ENCODE results near the gene ELP2.

Gene ELP2

DNA sequence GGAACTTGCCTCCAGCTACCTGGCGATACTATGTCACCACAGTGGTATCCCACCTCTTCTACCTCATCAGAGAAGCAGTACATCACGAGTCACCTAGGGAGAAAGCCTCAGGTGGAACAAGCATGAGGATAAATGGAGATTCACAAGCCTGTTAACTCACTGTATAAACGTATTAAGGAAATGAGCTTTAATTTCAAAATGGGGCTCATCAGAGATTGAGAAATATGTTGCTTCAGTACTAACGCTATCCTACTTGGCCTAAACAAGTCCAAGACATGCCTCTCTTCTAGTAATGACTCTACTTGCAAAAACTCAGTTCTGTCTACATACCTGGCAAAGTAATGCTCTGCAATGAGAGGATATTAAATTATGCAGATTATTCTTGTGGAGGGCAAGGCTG is 4.9 kb upstream of the ELP2 start:
- DNase-seq, result no peak

DNA sequence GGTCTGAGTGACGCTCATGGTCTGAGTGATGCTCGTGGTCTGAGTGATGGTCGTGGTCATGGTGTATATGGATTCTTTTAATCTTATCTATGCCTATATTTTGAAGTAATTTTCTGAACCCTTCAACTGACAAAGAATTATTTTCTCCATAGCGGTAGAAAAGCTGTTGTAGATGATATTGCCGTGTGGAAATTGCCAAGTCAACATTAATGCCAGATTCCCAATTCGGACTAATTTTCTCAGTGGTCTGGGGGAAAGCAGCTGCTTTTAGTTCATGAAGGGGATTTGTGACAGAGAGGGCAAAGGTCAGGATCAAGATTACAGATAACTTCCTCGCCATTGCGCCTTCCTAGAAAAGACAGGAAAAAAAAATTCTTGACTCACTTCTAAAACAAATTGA is 3.0 kb upstream of the ELP2 start:
- DNase-seq, result no peak

DNA sequence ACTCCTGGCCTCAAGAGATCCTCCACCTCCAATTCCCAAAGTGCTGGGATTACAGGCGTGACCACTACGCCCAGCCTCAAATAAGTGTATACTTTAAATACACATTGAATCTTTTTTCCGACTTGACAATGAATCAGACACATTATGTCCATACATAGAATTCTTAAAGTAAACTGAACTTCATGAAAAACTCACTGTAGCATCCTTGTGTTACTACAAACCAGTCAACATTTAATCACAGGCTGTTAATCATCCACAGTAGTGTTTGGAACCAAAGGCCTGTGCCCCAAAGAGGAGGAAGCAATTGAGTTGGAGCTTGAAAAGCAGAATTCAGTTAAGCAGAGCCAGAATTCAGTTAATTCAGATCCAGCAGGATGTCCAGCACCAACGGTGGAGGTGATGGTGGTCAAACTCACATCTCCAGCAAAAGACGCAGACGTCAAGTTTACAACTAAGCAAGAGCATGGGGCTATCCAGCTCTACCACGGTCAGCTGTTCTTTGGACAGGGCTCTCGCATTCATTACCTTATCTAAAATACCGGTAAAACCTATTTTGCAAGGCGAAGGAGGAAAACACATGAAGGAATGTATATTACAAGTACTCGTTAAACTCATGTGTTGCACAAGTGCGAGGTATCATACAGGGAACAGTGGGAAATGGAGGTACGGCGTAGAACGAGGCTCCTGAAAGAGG is 1.7 kb upstream of the ELP2 start:
- no peak for DNase-seq

DNA sequence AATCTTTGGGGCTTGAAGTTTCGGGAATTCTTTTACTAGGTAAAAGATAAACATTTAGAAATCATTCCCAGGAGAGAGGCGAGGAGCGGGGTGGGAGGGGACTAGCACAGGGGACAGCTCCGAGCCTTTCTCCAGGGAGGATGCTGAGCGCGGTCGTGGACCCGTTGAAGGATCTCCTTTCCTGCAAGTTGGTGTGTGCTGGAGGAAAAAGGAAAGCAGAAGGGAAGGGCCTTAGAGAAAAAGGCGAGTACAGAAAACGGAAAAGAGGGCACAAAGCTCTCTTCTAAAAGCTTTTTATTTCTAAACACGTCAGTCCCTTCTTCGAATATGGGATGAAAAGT is 1.2 kb upstream of the ELP2 start:
- DNase-seq, result no peak

DNA sequence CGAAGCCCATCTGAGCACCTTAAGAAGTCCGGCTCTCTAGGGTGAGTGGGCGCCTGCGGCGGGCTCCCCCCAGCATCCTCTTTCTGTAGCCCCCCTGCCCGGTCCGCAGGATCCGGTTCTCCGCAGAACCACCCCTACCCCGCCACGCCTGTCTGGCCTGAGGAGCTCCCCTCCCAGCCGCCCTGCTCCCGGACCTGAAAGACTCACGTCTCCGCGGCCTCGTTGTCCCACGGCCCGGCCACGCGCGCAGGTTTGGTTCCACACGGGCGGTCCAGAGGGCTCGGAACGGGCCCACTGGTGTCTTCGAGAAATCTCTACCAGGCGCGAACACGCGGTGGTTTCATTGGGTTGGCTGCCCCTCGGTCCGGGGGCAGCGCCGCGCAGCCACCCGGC is 796 bp upstream of the ELP2 start:
- no peak for DNase-seq

DNA sequence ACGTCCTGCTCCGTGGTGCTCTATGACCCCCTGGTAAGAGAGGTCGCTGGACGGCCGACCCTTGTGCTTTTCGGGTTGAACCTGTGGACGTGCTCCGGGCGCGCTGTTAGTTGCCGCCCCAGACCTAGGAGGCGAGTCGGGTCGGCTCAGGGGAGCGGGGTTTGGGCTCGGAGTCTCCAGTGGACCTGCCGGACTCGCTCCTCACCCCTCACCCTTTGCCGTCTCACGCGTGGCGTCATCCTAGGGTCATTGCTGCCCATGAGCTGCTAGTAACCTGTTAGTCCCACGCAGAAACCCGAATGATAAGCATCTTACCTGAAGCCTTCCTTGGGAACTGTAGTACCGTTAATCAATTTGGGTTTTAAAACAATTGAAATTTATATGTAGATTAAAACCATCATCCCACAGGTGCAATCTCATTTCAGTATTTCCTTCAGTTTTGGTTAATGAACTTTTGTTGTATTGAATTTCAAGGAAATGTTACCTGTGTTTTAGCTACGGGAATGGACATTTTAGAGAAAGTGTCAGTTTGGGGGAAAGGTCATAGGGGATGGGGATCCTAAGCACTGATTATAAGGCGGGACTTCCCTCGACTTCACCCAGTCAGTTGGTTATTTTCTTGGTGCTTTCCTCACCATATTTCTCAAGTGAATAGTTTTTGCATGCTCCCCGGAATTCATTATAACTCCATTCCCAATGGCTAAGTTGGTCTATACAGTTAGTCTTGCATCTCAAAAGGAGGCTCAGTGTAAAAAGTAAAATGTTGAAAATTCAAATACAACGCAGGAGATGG is 536 bp downstream of the ELP2 start:
- DNase-seq, result no peak

DNA sequence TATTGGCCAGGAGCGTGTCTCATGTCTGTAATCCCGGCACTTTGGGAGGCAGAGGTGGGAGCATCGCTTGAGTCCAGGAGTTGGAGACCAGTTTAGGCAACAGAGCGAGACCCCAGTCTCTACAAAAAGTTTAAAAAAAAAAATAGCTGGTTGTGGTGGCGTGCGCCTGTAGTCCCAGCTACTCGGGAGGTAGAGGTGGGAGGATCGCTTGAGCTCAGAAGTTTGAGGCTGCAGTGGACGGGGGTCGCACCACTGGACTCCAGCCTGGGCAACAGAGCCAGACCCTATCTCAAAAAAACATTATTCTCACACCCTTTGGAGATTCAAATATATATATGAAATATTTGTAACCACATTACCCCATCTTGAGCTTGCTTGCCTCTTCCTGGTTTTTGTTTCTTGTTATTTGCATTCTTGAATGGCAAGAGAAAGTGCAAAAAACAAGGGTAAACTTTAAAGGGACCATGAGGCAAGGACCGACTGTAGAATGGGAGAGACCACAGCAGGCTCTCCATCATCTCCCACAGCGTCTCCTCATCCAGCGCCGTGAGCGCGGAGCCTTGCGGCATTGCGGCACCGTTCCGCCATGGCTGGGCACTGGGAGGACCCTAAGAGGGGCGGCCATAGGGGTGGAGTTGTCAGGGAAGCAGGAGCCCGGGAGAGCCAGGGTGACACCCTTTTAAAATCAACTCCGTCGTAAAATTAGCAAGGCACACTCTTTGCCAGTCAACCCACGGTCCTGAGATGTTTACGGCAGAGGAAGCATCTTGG is 1.4 kb downstream of the ELP2 start:
- no peak for DNase-seq

DNA sequence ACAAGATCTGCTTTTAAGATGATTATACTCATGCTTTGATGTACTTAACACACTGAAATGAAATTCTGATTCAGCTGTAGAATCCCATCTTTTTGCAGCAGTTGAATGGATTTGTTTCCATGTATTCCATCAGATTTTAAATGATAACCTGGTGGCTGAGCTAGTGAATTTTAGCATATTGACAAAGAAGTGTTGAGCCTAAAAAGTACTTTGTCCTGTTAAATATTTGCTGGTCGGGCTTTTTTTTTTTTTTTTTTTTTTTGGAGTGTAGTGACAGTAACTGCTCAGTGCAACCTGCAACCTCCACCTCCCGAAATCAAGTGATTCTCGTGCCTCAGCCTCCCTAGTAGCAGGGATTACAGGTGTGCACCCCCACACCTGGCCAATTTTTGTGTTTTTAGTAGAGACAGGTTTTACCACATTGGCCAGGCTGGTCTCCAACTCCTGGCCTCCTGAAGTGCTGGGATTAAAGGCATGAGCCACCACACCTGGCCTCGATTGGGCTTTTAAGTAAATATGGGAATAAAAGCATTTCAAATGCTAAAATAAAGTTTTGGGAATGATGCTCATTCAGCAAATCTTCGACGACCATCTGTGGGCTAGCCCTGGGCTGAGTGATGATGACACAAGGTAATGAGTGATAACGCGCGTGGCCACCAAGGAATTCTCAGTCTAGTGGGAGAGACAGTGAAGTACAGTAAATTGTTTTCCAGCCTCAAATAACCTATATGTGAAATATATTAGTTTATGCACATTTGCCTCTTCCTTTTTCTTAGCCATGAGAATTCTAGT is 2.2 kb downstream of the ELP2 start:
- no peak for DNase-seq

DNA sequence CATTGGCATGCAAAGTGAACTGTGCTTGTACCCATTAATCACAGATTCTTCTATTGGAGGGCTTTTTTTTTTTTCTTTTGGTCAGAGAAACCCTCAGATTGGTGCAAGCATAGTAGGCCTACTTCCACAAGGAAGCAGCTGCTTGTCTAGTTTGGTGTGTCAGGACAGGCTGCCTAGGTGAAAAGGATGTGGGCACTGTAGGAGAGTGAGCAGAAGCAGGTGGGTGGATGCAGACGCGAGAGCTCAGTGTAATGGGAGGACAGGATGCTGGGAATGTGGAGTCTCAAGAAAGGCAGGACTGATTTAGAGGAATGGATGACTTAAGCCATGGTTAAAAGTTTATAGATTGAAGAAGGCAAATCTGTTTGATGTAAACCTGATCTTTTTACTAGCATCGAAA is 3.1 kb downstream of the ELP2 start:
- no peak for DNase-seq

DNA sequence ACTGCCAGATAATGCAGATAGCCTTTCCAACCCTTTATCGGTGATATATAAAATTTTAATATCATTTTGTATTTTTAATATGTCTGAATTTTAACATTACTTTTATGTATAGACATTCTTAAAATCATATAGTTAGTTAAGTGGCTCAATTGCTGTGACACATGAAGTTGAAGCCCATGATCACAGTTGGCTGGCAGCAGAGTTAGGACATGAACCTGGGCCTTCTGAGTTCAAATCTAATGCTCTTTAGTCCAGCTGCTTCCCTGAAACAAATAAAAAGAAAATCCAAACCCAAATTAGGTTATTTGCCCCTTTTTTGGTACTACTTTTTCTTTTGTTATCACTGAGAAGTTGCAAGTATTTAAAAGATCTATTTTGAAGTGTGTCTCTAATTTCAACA is 5.6 kb downstream of the ELP2 start:
- DNase-seq, result no peak

DNA sequence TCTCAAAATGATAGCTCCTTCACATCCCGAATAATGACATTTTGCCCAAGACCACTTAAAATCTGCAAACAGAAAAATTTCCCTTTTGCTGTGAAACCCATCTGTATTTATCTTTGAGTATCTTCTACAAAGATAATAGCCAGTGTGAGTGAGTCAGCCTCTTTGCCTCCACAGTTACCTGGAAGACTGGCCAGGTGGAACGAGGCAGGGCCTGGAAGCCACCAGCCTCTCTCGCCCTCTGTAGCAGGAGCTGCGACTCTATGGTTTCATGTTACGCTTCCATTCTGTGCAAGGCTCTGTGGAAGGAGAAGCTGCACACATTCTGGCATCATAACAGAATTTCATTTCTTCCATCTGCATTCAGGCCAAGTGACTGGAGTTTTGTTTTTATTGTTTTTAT is 9.5 kb downstream of the ELP2 start:
- no peak for DNase-seq

DNA sequence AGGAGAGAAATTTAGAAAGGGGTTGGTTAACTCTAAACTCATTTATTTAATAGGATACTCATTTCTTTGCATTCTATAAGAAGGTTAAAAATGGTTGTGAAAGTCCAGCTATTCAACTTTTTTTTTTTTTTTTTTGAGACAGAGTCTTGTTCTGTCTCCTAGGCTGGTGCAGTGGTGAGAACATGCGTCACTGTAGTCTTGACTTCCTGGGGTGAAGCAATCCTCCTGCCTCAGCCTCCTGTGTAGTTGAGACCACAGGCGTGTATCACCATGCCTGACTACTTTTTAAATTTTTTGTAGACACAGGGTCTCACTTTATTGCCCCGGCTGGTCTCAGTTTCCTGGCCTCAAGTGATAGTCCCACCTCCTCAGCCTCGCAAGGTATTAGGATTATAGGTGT is 11.9 kb downstream of the ELP2 start:
- DNase-seq, result no peak

DNA sequence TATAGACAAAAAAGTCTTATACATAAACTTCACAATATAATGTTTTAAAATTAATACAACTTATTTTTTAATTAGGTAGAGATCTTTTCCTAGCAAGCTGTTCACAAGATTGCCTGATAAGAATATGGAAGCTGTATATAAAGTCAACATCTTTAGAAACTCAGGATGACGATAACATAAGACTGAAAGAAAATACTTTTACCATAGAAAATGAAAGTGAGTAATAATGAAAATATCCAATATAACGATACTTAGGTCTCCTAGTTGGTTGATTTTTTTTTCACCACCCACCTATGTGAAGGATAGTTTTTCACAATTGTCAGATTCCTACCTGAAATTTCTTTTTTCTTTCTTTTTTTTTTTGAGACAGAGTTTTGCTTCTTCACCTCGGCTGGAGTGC is 13.1 kb downstream of the ELP2 start:
- DNase-seq, result no peak

DNA sequence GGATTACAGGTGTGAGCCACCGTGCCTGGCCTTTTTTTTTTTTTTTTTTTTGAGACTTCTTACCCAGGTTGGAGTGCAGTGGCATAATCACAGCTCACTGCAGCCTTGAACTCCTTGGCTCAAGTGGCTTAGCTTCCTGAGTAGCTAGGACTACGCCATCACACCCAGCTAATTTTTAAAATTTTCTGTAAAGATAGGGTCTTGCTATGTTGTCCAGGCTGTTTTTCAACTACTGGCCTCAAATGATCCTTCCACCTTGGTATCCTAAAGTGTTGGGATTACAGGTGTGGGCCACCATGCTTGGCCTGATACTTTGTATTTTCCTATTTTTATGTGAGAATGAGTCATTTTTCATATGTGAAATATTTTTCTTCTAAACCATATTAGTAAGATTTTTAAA is 13.7 kb downstream of the ELP2 start:
- no peak for DNase-seq

DNA sequence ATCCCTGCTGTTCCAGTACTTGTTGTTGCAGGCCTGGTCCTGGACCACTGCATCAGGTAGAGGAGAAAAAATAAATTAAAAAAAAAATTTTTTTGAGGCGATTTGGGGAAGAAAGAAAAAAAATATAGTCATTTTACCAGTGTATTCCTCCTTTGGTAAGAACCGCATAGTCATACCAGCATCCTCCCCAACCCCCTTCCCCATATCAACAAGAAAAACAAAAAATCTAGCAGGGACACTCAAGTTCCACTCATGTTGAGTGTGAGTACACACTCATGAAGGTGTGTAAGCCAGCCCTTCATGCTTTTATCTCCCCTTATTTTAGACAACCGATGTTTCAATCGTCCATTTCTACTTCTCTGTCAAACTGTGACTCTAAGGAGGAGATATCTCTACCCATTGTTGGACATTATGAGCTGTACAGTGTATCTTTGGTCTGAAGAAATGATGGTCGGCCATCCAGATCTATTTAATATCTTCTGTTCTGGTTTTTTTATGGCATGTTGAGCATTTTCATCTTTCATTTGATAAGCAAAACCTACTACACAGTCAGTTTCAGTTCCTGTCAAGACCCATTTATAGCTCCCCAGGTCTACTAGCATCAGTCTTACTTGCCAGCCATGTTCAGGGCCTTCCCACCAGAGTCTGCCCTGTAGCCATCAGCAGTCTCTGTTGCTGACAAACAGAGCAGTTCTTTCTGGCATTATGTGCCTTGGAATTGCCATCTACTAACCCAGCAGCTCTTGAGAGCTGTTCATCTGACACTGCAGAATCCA is 20.0 kb downstream of the ELP2 start:
- no peak for DNase-seq

DNA sequence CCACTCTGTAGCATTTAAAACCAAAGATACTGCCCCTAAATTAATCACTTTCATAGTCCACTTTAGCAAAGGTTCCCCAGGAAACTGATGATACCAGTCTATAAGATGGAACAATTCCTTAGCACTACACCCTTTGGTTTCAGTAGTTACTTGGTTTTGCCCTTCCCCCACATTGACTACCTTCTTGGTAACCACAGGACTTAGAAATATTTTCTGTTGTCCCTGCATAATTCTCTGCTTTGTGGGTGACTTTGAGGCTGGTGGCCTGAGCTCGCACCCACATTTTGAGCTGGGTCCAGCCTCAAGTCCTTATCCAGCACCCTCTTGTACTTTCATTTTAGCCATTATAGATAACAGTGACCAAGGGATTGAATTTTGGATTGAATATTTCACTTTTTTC is 23.1 kb downstream of the ELP2 start:
- no peak for DNase-seq

DNA sequence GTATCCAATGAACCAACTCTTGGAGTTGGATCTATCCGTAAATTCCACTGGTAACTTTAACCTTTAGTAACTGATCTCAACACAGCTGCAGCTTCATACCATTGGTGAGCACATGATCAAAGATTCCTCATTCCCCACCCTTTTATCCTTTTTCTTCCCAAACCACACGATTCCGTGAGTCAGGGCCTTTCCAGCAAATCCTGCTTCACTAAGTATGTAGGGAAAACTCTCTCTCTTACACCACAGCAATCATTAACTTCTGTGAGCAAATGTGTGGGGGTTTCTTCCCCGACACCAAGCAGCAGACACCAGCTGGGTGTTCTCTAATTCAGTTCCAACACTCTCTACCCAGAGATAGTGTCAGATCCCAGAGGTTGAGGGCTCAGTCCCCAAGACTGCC is 23.5 kb downstream of the ELP2 start:
- no peak for DNase-seq

DNA sequence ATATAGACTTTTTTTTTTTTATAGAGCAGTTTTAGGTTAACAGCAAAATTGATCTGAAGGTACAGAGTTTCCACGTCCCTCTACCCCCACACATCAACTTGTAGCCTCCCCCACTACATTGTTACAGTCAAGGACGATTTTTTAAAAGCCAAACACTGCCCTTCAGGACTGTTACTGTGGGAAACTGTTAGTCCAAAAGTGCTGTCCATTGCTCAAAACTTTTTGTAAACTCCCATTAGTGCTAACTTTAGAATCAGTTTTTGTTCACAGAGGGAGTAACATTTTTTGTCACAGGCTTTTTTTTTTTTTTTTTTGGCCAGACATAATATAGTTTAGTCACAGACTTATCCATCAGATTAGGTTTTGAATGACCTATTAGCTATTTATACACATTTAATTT is 24.1 kb downstream of the ELP2 start:
- no peak for DNase-seq

DNA sequence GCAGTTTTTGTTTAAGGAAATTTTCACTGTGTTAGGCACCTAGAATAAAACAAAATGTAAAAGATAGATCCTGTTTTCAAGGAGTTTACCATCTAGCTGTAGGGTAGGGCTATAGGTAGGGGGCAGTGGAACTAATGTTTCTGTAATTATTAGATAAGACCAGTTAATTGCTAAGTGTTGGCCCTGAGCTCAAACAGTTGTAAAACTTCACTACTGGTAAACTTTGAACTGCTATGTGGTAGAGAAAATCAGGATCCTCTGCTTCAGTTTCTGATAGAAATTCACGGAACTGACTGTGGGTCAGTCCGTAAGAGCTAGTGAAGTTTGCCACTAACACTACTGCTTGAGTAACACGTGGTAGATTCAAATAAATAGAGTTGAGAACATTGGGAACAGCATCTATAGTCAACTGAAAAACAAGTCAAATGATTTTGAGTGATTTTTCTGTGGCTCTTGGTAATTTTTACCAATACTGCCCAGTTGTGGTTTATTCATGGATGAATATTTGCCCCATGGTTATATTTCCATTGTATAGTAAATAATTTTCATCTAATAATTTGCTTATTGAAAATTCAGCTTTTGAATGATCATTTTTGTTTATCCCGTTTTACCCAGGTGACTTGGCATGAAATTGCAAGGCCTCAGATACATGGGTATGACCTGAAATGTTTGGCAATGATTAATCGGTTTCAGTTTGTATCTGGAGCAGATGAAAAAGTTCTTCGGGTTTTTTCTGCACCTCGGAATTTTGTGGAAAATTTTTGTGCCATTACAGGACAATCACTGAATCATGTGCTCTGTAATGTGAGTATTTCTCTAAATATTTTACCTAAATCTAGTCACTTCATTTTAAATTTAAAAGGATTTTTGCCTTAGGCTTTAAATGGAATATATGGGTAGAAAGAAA is 26.4 kb downstream of the ELP2 start:
- no peak for DNase-seq

DNA sequence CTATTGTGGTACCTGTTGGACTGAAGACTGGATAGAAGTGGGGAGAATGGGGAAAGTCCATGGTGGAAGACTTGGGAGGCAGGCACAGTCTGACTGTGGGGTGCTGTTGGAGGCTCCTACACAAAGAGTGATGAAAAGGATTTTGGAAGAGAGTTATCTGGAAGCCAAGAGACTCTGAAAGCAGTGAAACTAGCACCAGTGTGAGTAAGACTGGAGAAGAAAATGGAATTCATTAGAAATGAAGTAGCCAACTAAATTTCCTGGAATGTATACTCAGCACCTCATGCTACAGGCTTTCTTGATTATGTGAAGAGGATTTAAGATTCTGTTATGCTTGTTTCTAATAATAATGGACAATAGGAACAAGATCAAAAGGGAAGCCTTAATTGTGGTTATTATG is 27.7 kb downstream of the ELP2 start:
- no peak for DNase-seq

DNA sequence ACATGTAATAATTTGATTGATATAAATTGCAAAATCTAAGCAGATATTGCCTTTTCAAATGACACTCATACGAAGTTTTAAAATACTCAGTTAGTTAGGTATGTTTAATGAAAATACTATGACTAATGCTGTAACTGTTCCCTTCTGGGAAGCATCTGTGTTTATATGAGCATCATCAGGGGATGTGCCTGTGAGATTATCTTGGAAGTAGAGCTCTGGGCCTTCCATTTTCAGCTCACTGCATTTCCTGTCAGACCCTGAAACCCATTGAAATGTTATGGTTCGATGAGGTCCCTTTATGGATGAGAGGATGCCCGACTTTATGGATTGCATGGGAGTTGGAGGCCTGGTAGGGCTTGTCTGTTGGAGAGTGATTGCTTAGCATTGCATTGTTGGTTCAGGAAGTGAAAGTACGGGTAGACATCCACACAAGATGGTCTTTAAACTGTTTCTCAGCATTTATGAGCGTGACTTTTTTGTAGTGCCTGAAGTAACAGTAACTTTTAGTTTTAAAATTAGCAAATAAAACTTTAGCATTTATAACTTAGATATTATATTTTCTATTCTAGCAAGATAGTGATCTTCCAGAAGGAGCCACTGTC is 28.7 kb downstream of the ELP2 start:
- DNase-seq, result no peak
